H1 (cell line): Measurements from ENCODE around the gene DDX3X. TPM values are rescaled to one million over a fixed set of nuclear protein-coding genes. Genes with fewer than 3 reads are reported as not detected.

Experiments
- CTCF ChIA-PET: fragments of 300-600 bp; sonication (Branson Sonifier 250); formaldehyde crosslinking; loops from one replicate; lab custom pipeline; 2021; ENCODE audit not compliant: partially characterized antibody; lab: Charles Lee
- POLR2A ChIA-PET: fragments of 300-600 bp; sonication (Branson Sonifier 250); formaldehyde crosslinking; loops from one replicate; lab custom pipeline; 2021; ENCODE audit warnings: inconsistent platforms; ENCODE audit not compliant: partially characterized antibody; lab: Charles Lee
- DNase-seq, 2 experiments: peaks; one replicate each; pipeline versions ENCODE4 v3.0.0 to v3.0.0-alpha.2; 2010 to 2022; ENCODE audit warnings: low spot score in 2 of 2, low read depth in 1 of 2, mixed read lengths in 1 of 2
- FAIRE-seq: peaks from 2 replicates; lab custom pipeline; 2011; peaks lifted over from hg19 to GRCh38; lab: Jason Lieb, UNC
- H2AFZ ChIP-seq: 2 replicates; pipeline ENCODE4 v1.8.1; 2012; ENCODE audit warnings: low read length, inconsistent platforms
- H2AK5ac ChIP-seq: 2 replicates; pipeline ENCODE4 v1.6.1; 2013; ENCODE audit warnings: low read depth, low read length
- H2BK120ac ChIP-seq: replicated peaks from 2 replicates; pipeline ENCODE3; 2013; ENCODE audit warnings: low read depth, low read length, inconsistent platforms
- H2BK12ac ChIP-seq: 2 replicates; pipeline ENCODE4 v1.6.1; 2013; ENCODE audit warnings: low read depth, low read length
- H2BK15ac ChIP-seq: 2 replicates; pipeline ENCODE4 v1.6.1; 2013; ENCODE audit warnings: low read length
- H2BK20ac ChIP-seq: 2 replicates; pipeline ENCODE4 v1.6.1; 2013; ENCODE audit warnings: low read length
- H2BK5ac ChIP-seq: 2 replicates; pipeline ENCODE4 v1.6.1; 2013; ENCODE audit warnings: low read depth, low read length
- H3K14ac ChIP-seq: 2 replicates; pipeline ENCODE4 v1.6.1; 2013; ENCODE audit warnings: inconsistent platforms; ENCODE audit not compliant: insufficient read length
- H3K18ac ChIP-seq: 2 replicates; pipeline ENCODE4 v1.6.1; 2013; ENCODE audit warnings: low read length; ENCODE audit errors: extremely low read depth
- H3K23ac ChIP-seq: 2 replicates; pipeline ENCODE4 v1.6.1; 2013; ENCODE audit warnings: inconsistent platforms; ENCODE audit not compliant: insufficient read length
- H3K23me2 ChIP-seq: 2 replicates; pipeline ENCODE4 v1.6.1; 2013; ENCODE audit warnings: low read depth, low read length
- H3K27ac ChIP-seq: 2 replicates; pipeline ENCODE4 v1.6.1; 2011; ENCODE audit warnings: low read depth, low read length, inconsistent platforms
- H3K27me3 ChIP-seq, 4 experiments: replicated peaks in 1 of 4; 1 replicate in 1 of 4; 2 replicates in 3 of 4; pipeline versions ENCODE4 v1.6.1 to v1.8.1; 2011 to 2013; ENCODE audit warnings: low read length in 3 of 4, mild to moderate bottlenecking in 3 of 4, inconsistent platforms in 2 of 4, mixed read lengths in 2 of 4, moderate library complexity in 1 of 4; ENCODE audit not compliant: control insufficient read depth in 3 of 4, insufficient read depth in 3 of 4; ENCODE audit errors: extremely low read depth in 1 of 4
- H3K36me3 ChIP-seq, 4 experiments: 2 replicates each; pipeline versions ENCODE4 v1.6.1 to v1.8.1; 2011 to 2013; ENCODE audit warnings: mild to moderate bottlenecking in 4 of 4, low read length in 3 of 4, moderate library complexity in 2 of 4, control low read depth in 1 of 4, inconsistent platforms in 1 of 4; ENCODE audit not compliant: insufficient read depth in 4 of 4, control insufficient read depth in 2 of 4
- H3K4ac ChIP-seq: replicated peaks from 2 replicates; pipeline ENCODE3; 2013; ENCODE audit warnings: low read length, low read depth, mixed read lengths, inconsistent platforms; ENCODE audit not compliant: insufficient read length
- H3K4me1 ChIP-seq, 4 experiments: replicated peaks in 1 of 4; 1 replicate in 1 of 4; 2 replicates in 3 of 4; pipeline versions ENCODE4 v1.6.1 to v1.8.1; 2011 to 2013; ENCODE audit warnings: low read length in 3 of 4, inconsistent platforms in 2 of 4, mixed read lengths in 1 of 4; ENCODE audit not compliant: insufficient read depth in 4 of 4, control insufficient read depth in 3 of 4
- H3K4me2 ChIP-seq, 2 experiments: 2 replicates each; pipeline versions ENCODE4 v1.6.1 to v1.8.1; 2011 to 2013; ENCODE audit warnings: low read depth in 2 of 2, low read length in 2 of 2, control low read depth in 1 of 2, inconsistent platforms in 1 of 2, mild to moderate bottlenecking in 1 of 2; ENCODE audit not compliant: insufficient read depth in 1 of 2
- H3K4me3 ChIP-seq, 4 experiments: fragments of 200-600, 300-600 bp in 1 of 4; sonication (generic), shearing (Covaris generic), sonication (Bioruptor Twin) in 1 of 4; 2 replicates each; pipeline versions ENCODE4 v1.5.1 to v1.8.1; 2011 to 2016; ENCODE audit warnings: low read length in 4 of 4, low read depth in 3 of 4, control low read depth in 2 of 4, inconsistent platforms in 2 of 4, mild to moderate bottlenecking in 2 of 4, mixed read lengths in 1 of 4, moderate library complexity in 1 of 4; ENCODE audit not compliant: insufficient read depth in 2 of 4; ENCODE audit errors: extremely low read depth in 1 of 4
- H3K56ac ChIP-seq: replicated peaks from 2 replicates; pipeline ENCODE3; 2013; ENCODE audit warnings: low read depth, mild to moderate bottlenecking, mixed read lengths, low read length, inconsistent platforms; ENCODE audit not compliant: insufficient read length
- H3K79me1 ChIP-seq: 2 replicates; pipeline ENCODE4 v1.6.1; 2013; ENCODE audit warnings: low read depth, low read length, control low read depth
- H3K79me2 ChIP-seq, 2 experiments: 2 replicates each; pipeline versions ENCODE4 v1.6.1 to v1.8.1; 2012 to 2013; ENCODE audit warnings: low read length in 2 of 2, mild to moderate bottlenecking in 2 of 2, inconsistent platforms in 1 of 2; ENCODE audit not compliant: insufficient read depth in 2 of 2, control insufficient read depth in 1 of 2
- H3K9ac ChIP-seq, 4 experiments: replicated peaks in 1 of 4; 1 replicate in 1 of 4; 2 replicates in 3 of 4; pipeline versions ENCODE4 v1.6.1 to v1.8.1; 2011 to 2013; ENCODE audit warnings: low read depth in 3 of 4, low read length in 3 of 4, control low read depth in 2 of 4, mild to moderate bottlenecking in 2 of 4, moderate library complexity in 2 of 4, inconsistent platforms in 1 of 4; ENCODE audit errors: extremely low read depth in 1 of 4
- H3K9me3 ChIP-seq, 2 experiments: 2 replicates each; pipeline versions ENCODE4 v1.6.1 to v1.8.1; 2012 to 2013; ENCODE audit warnings: mild to moderate bottlenecking in 2 of 2, moderate library complexity in 2 of 2, control low read depth in 1 of 2, inconsistent platforms in 1 of 2, low read depth in 1 of 2, low read length in 1 of 2, mixed read lengths in 1 of 2; ENCODE audit not compliant: insufficient read depth in 2 of 2
- H4K20me1 ChIP-seq, 2 experiments: replicated peaks in 1 of 2; 2 replicates each; pipeline versions ENCODE3 to v1.8.1; 2011 to 2013; ENCODE audit warnings: inconsistent platforms in 2 of 2, low read length in 2 of 2, mild to moderate bottlenecking in 1 of 2; ENCODE audit not compliant: insufficient read depth in 2 of 2, control insufficient read depth in 1 of 2
- H4K5ac ChIP-seq: 2 replicates; pipeline ENCODE4 v1.6.1; 2013; ENCODE audit warnings: low read length, low read depth, mixed read lengths, inconsistent platforms; ENCODE audit not compliant: insufficient read length
- H4K8ac ChIP-seq: 2 replicates; pipeline ENCODE4 v1.8.0; 2013; ENCODE audit warnings: mild to moderate bottlenecking, moderate library complexity, low read length, inconsistent platforms; ENCODE audit not compliant: insufficient read depth; ENCODE audit errors: extremely low read depth
- H4K91ac ChIP-seq: replicated peaks from 2 replicates; pipeline ENCODE3; 2013; ENCODE audit warnings: low read length, mixed read lengths, inconsistent platforms; ENCODE audit not compliant: insufficient read length
- RXRA ChIP-seq: IDR thresholded peaks from 2 replicates; pipeline ENCODE4 v1.6.1; 2011; ENCODE audit warnings: low read depth, mild to moderate bottlenecking, low read length, moderate library complexity; ENCODE audit not compliant: insufficient read depth
- WGBS, 2 experiments: shearing (Covaris generic) in 1 of 2; methylation state at CpG; one replicate each; pipeline versions ENCODE4 v1.1.6 to v1.1.7; 2013 to 2015; ENCODE audit warnings: low lambda C conversion rate in 2 of 2, mixed read lengths in 2 of 2, inconsistent platforms in 1 of 2, low coverage in 1 of 2, missing lambda C conversion rate in 1 of 2; ENCODE audit not compliant: insufficient replicate concordance in 2 of 2, insufficient coverage in 1 of 2, insufficient read length in 1 of 2; ENCODE audit errors: extremely low coverage in 1 of 2, missing lambda C conversion rate in 1 of 2; 5-methylcytosine and 5-hydroxymethylcytosine counted together
- polyA plus RNA-seq, 7 experiments: library from polyadenylated mRNA; depleted of rRNA in 3 of 7; stranded (reverse) in 5 of 7; unstranded in 2 of 7; fragments of >200 nt in 5 of 7; fragments of 200-250 nt in 2 of 7; gene quantifications; 1 replicate in 5 of 7; 2 replicates in 1 of 7; 4 replicates in 1 of 7; pipeline versions ENCODE4 v1.2.1 to v1.2.3, GENCODE V29; 2011 to 2013; ENCODE audit warnings: missing spikeins in 2 of 7, mixed read lengths in 2 of 7
- total RNA-seq: library from RNA; stranded (reverse); fragmentation: NEBNext Ultra II Directional; extraction: Animal tissue kit (Norgen Biotek cat#: 25700); gene quantifications from 2 replicates; pipeline ENCODE4 v1.2.1, GENCODE V29; 2021

The DDX3X gene
- total and polyA plus RNA-seq, 2 of the 8 experiments (the other 6 are each of a cell fraction or from before 2014, with no cell fraction given), result 39.4 to 291 TPM

GRCh38 chrX:41338436-41338835 lies 4.5 kb downstream of the DDX3X start:
- no peak overlapping the region for H4K8ac ChIP-seq
- no peak overlapping the region for H3K14ac ChIP-seq
- no peak overlapping the region for H3K27ac ChIP-seq
- H3K79me2 ChIP-seq, result peaks cover 38 to 97% of the 10 kb centered on the region in 2 experiments
- no peak for FAIRE-seq
- peaks cover 25 to 28% of the 10 kb centered on the region in 2 experiments for H4K20me1 ChIP-seq
- peak overlapping the region in 1 of 4 experiments; percentile 99; a peak in 1 of 8 replicates for H3K4me3 ChIP-seq
- no peak overlapping the region for H3K9ac ChIP-seq
- peaks cover 11 to 69% (median 32%) of the 10 kb centered on the region in 4 experiments for H3K36me3 ChIP-seq
- H3K56ac ChIP-seq, result no peak overlapping the region
- no peak overlapping the region for H2BK12ac ChIP-seq
- no peak overlapping the region for H4K91ac ChIP-seq
- peaks cover 0 to 2% (median 0%) of the 10 kb centered on the region in 4 experiments; a peak in 2 of 7 replicates for H3K4me1 ChIP-seq
- no peak overlapping the region for H2BK5ac ChIP-seq
- H3K23me2 ChIP-seq, result 0 out of 2 replicates have a peak, but pooled peaks cover 2% of the 10 kb centered on the region
- H2BK20ac ChIP-seq, result no peak overlapping the region
- H4K5ac ChIP-seq, result no peak overlapping the region
- WGBS, 2 experiments, result 88% methylated on average over 1 of the region's 1 CpG; no CpG with 5 or more reads in 1 of the 2 experiments
- H3K23ac ChIP-seq, result no peak overlapping the region
- CTCF ChIA-PET, result no interaction called here
- H2BK15ac ChIP-seq, result no peak overlapping the region
- no peaks in the 10 kb centered on the region for H3K79me1 ChIP-seq
- no peaks in the 10 kb centered on the region for H3K27me3 ChIP-seq
- H3K4ac ChIP-seq, result no peak overlapping the region
- H2BK120ac ChIP-seq, result no peak overlapping the region
- no peak overlapping the region for H3K18ac ChIP-seq
- no peak overlapping the region for H2AFZ ChIP-seq
- H3K4me2 ChIP-seq, result peak overlapping the region in 1 of 2 experiments; percentile 13; a peak in 1 of 4 replicates
- DNase-seq, result no peak
- no peaks in the 10 kb centered on the region for H3K9me3 ChIP-seq
- no peak overlapping the region for H2AK5ac ChIP-seq
- POLR2A ChIA-PET, result interaction anchor here (1.0 to 3.6 kb wide), 6 partner anchors 9 to 19 kb away, joined by 3 to 33 read pairs (median 9); no protein-coding TSS in a partner anchor
- no peak for TF ChIP-seq RXRA
